ENCODE measurements around the gene ADAMTS3.

ADAMTS3 gene

DNA sequence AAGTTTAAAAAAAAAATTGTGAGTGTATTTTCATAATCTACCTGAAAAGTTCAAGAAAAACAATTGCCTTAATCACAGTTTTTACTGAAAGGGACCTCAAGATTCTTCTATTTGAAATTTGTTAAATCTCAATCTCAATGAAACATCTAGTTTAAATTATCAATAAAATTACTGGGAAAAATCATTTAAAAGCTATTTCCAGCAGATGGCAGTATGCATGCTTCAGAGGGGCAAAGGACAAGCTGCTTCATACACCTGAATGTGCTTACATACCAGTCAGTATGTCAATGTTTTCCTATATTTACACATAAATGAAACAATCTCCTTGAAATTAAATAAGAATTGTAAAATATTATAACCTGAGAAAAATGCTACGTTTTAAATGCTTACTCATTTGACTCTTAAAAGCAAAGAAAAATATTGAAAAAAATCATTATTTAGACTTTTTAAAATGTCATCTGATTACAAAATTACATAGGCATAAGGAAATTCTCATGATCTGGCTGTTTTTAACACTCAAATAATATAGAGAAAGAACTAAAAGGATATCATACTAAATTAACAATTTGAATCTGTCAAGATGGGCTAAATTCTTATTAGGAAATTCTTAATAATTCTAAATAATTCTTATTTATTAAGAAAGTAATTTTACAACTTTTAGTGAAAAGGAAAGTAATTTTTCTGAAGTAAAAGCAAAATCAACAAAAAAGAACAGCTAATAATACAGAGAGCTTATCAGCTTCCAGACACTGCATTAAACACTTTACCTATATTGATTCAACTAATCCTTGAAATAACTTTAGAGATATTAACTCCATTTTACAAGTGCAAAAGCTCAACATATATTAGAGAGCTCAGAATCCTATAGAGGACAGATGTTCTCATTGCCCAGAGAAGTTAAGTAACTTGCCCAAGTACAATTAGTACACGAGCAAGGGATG, 242.1 kb downstream of the ADAMTS3 start:
- DNase-seq: no peak

GRCh38 chr4:72325215-72325614, 243.8 kb downstream of the ADAMTS3 start:
- no peak for DNase-seq

- DNase-seq: no peak
These were observed 245.8 kb downstream of the ADAMTS3 start for GRCh38 chr4:72323227-72323626.

GRCh38 chr4:72320223-72320948, 248.6 kb downstream of the ADAMTS3 start:
- no peak for DNase-seq

- DNase-seq: no peak
These were observed 249.4 kb downstream of the ADAMTS3 start for GRCh38 chr4:72319601-72320021.

GRCh38 chr4:72318421-72319170, 250.4 kb downstream of the ADAMTS3 start:
- DNase-seq: no peak

GRCh38 chr4:72314869-72315268, 254.2 kb downstream of the ADAMTS3 start:
- DNase-seq: no peak

- DNase-seq: no peak
These were observed 255.9 kb downstream of the ADAMTS3 start for GRCh38 chr4:72313121-72313520.

DNA sequence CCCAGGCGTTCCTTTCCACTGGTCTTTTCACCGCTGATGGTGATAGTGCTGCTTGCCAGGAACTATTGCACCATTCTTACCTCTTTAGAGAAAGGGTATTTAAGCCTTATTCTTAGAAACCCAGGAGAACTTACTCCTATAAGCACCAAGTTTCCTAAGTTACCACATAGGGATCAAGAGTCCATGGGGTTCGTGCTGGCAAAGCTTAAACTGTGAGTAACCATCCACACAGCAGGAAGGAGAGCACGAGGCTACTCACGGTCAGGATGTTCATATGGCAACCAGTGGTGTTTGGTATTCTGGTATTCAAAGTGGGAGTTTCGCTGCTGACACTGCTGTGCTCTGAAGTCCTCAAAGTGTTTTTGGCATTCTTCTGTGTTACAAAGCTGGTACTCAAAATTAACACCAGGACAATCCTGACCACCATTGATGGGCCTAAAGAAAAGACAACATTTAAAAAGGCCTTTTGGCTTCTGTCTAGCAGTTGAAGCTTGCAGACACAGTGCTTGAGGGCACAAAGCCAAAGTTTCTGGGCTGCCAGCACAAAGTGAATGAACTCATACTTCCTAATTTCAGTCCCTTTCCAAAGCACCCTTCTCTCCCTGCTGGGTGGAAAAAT, 256.9 kb downstream of the ADAMTS3 start:
- DNase-seq: no peak

DNA sequence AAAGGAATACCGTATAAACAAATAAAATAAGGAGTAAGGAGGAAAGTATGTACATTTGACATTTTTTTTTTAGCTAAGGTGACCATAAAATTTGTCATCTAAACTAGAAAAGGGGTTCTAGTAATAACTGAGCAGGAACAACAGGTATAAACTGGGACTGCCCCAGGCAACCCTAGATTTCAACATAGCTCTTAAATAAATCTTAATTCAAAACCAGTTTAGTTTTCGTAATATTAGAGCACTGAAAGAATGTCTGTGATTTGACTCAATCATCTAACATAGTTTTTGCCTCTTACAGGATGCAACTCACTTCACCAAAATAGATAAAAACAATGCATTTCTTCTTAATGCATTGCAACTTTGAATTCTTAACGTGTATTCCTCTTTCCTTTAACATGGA, 257.7 kb downstream of the ADAMTS3 start:
- no peak for DNase-seq

DNA sequence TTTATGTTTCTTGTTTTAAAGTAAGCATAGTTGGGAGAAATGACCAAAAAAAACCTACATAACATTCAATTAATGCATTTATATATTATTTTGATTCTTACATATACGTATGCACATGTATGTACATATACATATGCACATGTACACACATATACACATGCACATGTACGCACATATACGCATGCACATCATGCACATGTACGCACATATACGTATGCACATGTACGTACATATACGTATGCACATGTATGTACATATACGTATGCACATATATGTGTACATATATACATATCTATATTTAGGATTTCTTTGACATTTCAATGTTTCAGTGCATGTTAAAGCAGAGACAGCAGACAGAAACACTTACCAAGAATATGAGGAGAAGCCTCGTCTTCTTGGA, 263.4 kb downstream of the ADAMTS3 start:
- no peak for DNase-seq

DNA sequence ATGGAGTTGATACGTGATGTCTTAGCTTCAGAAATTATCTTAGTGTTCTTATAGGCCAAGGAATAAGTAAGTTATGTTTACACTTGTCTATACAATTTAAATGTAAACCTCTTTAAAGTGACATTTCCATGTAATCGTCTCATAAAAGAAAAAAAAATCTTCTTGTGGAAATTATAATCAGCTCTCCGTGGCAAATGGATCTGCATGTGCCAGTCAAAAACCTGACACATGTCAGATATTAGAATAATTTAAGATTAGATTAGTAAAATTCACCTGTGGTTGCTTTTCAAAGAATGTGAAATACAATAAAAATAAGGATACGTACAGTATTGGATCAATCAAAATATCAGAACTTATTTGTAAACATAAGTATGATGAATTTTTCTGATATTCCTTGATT, 263.9 kb downstream of the ADAMTS3 start:
- no peak for DNase-seq

DNA sequence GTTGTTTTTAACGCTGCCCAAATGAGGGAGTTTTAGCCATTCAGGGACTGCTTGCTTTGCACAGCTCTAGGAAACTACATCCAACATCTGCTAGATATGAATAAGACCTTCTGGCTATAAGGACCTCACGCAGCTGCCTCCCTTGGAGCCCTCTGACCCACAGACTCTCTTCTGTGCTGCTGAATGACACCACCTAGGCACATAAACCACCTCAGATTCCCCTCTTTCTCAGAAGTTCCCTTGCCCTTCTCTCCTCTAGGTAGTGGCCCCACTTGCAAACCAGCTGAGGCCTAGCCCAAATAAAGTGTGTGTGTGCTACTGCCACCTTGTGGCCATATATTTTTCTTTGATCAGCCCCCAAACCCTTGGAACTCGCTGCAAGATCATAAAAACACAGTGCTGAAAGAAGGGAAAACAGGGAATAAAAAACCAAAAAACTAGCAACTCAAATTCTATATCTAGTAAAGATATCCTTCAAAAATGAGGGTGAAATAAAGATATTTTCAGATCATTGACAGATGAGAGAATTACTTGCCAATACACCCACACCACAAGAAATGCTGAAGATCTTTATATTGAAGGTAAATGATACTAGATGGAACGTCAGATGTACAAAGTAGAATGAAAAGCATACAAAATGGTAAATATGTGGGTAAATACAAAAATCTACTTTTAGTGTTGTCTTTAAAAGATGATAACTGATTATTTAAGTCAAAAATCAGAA, 265.9 kb downstream of the ADAMTS3 start:
- peak; percentile 24 for DNase-seq

- DNase-seq: no peak
These were observed 267.3 kb downstream of the ADAMTS3 start for GRCh38 chr4:72301759-72302158.

DNA sequence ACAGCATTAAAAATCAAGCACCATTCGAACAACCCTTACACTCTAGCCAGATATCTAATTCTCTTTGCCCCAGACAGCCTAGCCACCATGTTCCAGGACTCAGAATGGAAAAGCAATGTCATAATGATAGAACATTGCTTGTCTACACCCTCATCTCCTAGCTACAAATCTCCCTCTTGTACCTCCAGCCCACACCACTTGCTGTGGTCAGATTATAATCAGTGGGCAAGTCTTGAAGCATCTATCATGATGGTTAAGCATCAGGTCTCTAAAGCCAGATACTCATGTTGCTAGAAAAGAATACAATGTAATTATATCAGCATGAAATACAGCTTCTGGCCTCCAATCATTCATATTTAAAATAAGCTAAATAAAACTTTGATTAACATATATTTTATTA, 268.9 kb downstream of the ADAMTS3 start:
- no peak for DNase-seq

GRCh38 chr4:72295966-72296557, 273.0 kb downstream of the ADAMTS3 start:
- DNase-seq: no peak

DNA sequence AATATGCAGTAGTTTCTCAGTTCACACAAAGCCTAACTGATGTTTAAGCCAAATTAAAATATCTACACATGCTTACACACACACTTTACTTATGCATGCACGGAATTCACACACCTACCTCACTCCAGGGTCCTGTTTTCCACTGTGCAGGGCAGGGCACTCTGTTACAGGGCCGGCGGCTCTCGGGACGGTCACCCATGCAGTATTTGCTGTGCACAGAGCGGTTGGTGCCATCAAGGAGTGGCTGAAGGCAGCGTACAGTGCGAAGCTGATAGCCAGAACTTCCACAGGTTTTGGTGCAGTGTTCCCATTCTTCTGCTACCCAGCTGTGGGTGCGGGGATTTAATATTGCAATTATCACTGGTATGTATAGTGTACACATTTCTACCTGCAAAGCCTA, 278.3 kb downstream of the ADAMTS3 start:
- DNase-seq: no peak

- no peak for DNase-seq
These were observed 282.1 kb downstream of the ADAMTS3 start for GRCh38 chr4:72286910-72287309.

DNA sequence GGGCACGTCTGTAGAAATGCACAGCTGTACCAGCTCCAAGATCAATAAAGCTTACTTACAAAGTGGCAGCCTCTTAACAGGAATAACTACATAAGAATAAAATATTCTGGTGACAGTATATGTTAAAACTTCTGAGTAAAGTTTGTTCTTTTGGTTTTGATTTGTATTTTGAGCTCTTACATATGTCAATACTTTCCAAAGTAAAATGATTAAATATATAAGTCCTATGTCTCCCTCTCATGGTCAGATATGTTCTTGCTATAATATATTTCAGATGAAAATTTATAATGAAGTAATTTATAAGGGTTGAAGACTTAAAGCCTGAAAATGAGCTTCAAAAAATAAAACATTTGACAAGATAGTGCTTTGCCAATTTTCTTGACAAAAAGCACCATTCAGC, 282.8 kb downstream of the ADAMTS3 start:
- DNase-seq: no peak

DNA sequence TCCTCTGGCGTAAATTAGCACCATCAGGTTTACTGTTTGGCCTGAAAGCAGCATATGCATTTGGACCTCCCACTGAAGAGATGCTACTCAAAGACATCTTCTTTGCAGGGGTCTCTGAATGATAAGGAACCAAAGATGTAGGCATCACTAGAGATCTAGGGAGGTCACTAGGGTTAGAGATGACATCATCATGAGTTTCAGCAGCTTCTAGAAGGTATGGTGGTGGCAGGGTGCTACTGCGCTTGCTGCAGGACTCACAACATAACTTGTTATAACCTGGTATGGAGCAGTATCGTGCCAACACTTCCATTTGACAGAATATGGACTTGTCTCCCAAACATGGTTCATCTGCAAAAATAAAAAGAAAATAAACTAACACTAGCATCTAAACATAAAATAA, 285.7 kb downstream of the ADAMTS3 start:
- DNase-seq: no peak

GRCh38 chr4:72280252-72280651, 288.8 kb downstream of the ADAMTS3 start:
- no peak for DNase-seq

GRCh38 chr4:72275381-72275780, 293.6 kb downstream of the ADAMTS3 start:
- no peak for DNase-seq

Measured in activated gamma-delta T cell treated with Interleukin-2 at 50 U/mL for 16 hours (primary cell).